HEK293 (cell line): ENCODE data around the gene SGTB.

Experiments
- BCL11B ChIP-seq: fragments of 450-650 bp; formaldehyde crosslinking; IDR thresholded peaks from 2 replicates; pipeline ENCODE4 v1.5.1; 2016; ENCODE audit warnings: low read depth, missing biosample characterization, missing genetic modification characterization
- PRDM1 ChIP-seq: fragments of 450-650 bp; formaldehyde crosslinking; IDR thresholded peaks from 2 replicates; pipeline ENCODE4; 2016; ENCODE audit warnings: missing biosample characterization, missing genetic modification characterization
- ZBTB17 ChIP-seq: fragments of 450-650 bp; formaldehyde crosslinking; IDR thresholded peaks from 2 replicates; pipeline ENCODE4 v1.5.1; 2016; ENCODE audit warnings: missing biosample characterization, missing genetic modification characterization
- ZBTB20 ChIP-seq: fragments of 450-650 bp; formaldehyde crosslinking; IDR thresholded peaks from 2 replicates; pipeline ENCODE4 v1.5.1; 2016; ENCODE audit warnings: missing biosample characterization, missing genetic modification characterization
- ZBTB48 ChIP-seq: fragments of 450-650 bp; formaldehyde crosslinking; IDR thresholded peaks from 2 replicates; pipeline ENCODE4 v1.5.1; 2016; ENCODE audit warnings: missing biosample characterization, missing genetic modification characterization
- ZEB2 ChIP-seq: fragments of 450-650 bp; formaldehyde crosslinking; IDR thresholded peaks from 2 replicates; pipeline ENCODE4 v1.5.1; 2016; ENCODE audit warnings: missing biosample characterization, missing genetic modification characterization
- ZIC2 ChIP-seq: fragments of 450-650 bp; formaldehyde crosslinking; IDR thresholded peaks from 2 replicates; pipeline ENCODE4 v1.5.1; 2016; ENCODE audit warnings: missing biosample characterization, missing genetic modification characterization
- ZNF121 ChIP-seq: fragments of 450-650 bp; formaldehyde crosslinking; IDR thresholded peaks from 2 replicates; pipeline ENCODE4 v1.5.1; 2016; ENCODE audit warnings: missing biosample characterization, missing genetic modification characterization
- ZNF146 ChIP-seq: fragments of 450-650 bp; formaldehyde crosslinking; IDR thresholded peaks from 2 replicates; pipeline ENCODE4 v1.5.1; 2016; ENCODE audit warnings: missing biosample characterization, missing genetic modification characterization
- ZNF16 ChIP-seq: fragments of 450-650 bp; formaldehyde crosslinking; IDR thresholded peaks from 2 replicates; pipeline ENCODE4 v1.5.1; 2016; ENCODE audit warnings: low read depth, missing biosample characterization, missing genetic modification characterization
- ZNF2 ChIP-seq: fragments of 450-650 bp; formaldehyde crosslinking; IDR thresholded peaks from 2 replicates; pipeline ENCODE4 v1.5.1; 2016; ENCODE audit warnings: missing biosample characterization, missing genetic modification characterization
- ZNF341 ChIP-seq: fragments of 450-650 bp; formaldehyde crosslinking; IDR thresholded peaks from 2 replicates; pipeline ENCODE4; 2016; ENCODE audit warnings: low read depth, missing biosample characterization, missing genetic modification characterization
- ZNF501 ChIP-seq: fragments of 450-650 bp; formaldehyde crosslinking; IDR thresholded peaks from 2 replicates; pipeline ENCODE4 v1.5.1; 2016; ENCODE audit warnings: missing biosample characterization, missing genetic modification characterization
- ZNF561 ChIP-seq: fragments of 450-650 bp; IDR thresholded peaks from 2 replicates; pipeline ENCODE4 v1.5.1; 2018; ENCODE audit warnings: missing biosample characterization, missing genetic modification characterization, borderline replicate concordance
- ZNF600 ChIP-seq: fragments of 450-650 bp; formaldehyde crosslinking; IDR thresholded peaks from 2 replicates; pipeline ENCODE4 v1.5.1; 2016; ENCODE audit warnings: missing biosample characterization, missing genetic modification characterization
- ZNF610 ChIP-seq: fragments of 450-650 bp; formaldehyde crosslinking; IDR thresholded peaks from 2 replicates; pipeline ENCODE4 v1.5.1; 2016; ENCODE audit warnings: missing biosample characterization, missing genetic modification characterization, borderline replicate concordance
- ZNF660 ChIP-seq: fragments of 450-650 bp; IDR thresholded peaks from 2 replicates; pipeline ENCODE4 v1.5.1; 2018; ENCODE audit warnings: missing biosample characterization, mild to moderate bottlenecking, missing genetic modification characterization
- TF ChIP-seq, protein P1 (sequence below): fragments of 450-650 bp; formaldehyde crosslinking; IDR thresholded peaks from 2 replicates; pipeline ENCODE4 v1.5.1; 2016; ENCODE audit warnings: missing biosample characterization, missing genetic modification characterization
- TF ChIP-seq, protein P2 (sequence below): fragments of 450-650 bp; formaldehyde crosslinking; IDR thresholded peaks from 2 replicates; pipeline ENCODE4 v1.5.1; 2017; ENCODE audit warnings: missing biosample characterization, mild to moderate bottlenecking, missing genetic modification characterization, moderate library complexity
- TF ChIP-seq, protein P3 (sequence below): fragments of 450-650 bp; formaldehyde crosslinking; IDR thresholded peaks from 2 replicates; pipeline ENCODE4 v1.5.1; 2016; ENCODE audit warnings: missing biosample characterization, missing genetic modification characterization
- TF ChIP-seq, protein P4 (sequence below): fragments of 450-650 bp; formaldehyde crosslinking; conservative IDR thresholded peaks from 2 replicates; pipeline ENCODE4 v1.5.1; 2016; ENCODE audit warnings: low read depth, missing biosample characterization, missing genetic modification characterization

The SGTB gene

DNA sequence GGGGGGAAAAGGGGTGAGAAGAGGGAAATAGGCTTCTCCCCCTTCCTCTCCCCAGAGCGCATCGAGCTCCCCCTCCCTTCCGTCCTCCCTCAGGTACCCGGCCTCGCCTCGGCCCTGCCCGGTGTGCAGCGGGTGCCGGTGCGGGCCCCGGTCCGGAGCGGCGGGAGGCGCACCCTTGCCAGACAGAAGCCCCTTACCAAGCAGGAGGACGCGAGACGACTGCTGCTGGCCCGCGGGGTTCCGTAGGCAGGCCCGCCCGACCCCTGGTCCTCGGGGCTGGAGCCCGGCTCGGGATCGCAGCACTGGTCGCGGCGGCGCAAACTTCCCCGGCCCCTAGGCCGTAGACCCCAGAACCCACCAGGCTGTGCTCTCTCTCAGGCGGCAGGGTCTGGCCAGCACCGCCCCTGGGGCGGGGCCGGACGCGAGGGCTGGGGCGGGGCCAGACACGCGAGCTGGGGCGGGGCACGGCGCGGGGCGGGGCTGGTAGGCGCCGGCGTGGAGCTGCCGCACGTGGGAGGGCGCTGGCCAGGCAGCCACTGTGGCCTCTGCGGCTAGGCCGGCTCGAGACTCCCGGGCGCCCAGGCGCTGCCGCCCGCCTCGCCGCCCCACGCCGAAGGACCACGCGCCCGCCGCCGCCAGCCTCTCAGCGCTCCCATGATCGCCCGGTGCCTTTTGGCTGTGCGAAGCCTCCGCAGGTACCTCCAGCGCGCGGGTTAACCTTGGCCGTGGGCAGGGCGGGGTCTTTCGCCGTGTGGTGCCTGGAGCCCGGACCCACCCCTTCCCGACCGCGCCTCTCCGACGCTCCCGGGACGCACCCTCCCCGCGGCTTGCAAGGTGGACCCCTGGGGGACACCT, at the start of gene SGTB, which contains the start of gene NLN (continued):
- peak; percentile 65; the same call in 1 of the 2 replicates for TF ChIP-seq ZEB2 (tag by site-specific recombination)
- TF ChIP-seq ZBTB17: peak; percentile 96
- TF ChIP-seq ZNF2: peak; percentile 68; the same call in 1 of the 2 replicates
- TF ChIP-seq ZNF561 (tag by site-specific recombination): peak; percentile 75
- TF ChIP-seq ZNF121 (tag by site-specific recombination): 0 out of 2 replicates have a peak, but pooled peaks have one; percentile 48
- TF ChIP-seq ZNF610 (tag by site-specific recombination): peak; percentile 69
- TF ChIP-seq ZNF146 (tag by site-specific recombination): no peak
- TF ChIP-seq, protein P1, sequence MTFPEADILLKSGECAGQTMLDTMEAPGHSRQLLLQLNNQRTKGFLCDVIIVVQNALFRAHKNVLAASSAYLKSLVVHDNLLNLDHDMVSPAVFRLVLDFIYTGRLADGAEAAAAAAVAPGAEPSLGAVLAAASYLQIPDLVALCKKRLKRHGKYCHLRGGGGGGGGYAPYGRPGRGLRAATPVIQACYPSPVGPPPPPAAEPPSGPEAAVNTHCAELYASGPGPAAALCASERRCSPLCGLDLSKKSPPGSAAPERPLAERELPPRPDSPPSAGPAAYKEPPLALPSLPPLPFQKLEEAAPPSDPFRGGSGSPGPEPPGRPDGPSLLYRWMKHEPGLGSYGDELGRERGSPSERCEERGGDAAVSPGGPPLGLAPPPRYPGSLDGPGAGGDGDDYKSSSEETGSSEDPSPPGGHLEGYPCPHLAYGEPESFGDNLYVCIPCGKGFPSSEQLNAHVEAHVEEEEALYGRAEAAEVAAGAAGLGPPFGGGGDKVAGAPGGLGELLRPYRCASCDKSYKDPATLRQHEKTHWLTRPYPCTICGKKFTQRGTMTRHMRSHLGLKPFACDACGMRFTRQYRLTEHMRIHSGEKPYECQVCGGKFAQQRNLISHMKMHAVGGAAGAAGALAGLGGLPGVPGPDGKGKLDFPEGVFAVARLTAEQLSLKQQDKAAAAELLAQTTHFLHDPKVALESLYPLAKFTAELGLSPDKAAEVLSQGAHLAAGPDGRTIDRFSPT (tag by site-specific recombination): 0 out of 2 replicates have a peak, but pooled peaks have one; percentile 15
- TF ChIP-seq BCL11B (tag by site-specific recombination): peak; percentile 20; the same call in 1 of the 2 replicates
- TF ChIP-seq, protein P2, sequence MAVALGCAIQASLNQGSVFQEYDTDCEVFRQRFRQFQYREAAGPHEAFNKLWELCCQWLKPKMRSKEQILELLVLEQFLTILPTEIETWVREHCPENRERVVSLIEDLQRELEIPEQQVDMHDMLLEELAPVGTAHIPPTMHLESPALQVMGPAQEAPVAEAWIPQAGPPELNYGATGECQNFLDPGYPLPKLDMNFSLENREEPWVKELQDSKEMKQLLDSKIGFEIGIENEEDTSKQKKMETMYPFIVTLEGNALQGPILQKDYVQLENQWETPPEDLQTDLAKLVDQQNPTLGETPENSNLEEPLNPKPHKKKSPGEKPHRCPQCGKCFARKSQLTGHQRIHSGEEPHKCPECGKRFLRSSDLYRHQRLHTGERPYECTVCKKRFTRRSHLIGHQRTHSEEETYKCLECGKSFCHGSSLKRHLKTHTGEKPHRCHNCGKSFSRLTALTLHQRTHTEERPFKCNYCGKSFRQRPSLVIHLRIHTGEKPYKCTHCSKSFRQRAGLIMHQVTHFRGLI (tag by site-specific recombination): 0 out of 2 replicates have a peak, but pooled peaks have one; percentile 24
- peak; percentile 89 for TF ChIP-seq ZNF341 (tag by site-specific recombination)
- TF ChIP-seq PRDM1 (tag by site-specific recombination): peak; percentile 24; the same call in 1 of the 2 replicates
- TF ChIP-seq ZBTB48: peak; percentile 99
- peak; percentile 61; the same call in 1 of the 2 replicates for TF ChIP-seq ZBTB20 (tag by site-specific recombination)
- no peak for TF ChIP-seq ZNF660 (tag by site-specific recombination)
- peak; percentile 86; the same call in 1 of the 2 replicates for TF ChIP-seq ZNF501
- no peak for TF ChIP-seq ZNF16 (tag by site-specific recombination)
- TF ChIP-seq, protein P3, sequence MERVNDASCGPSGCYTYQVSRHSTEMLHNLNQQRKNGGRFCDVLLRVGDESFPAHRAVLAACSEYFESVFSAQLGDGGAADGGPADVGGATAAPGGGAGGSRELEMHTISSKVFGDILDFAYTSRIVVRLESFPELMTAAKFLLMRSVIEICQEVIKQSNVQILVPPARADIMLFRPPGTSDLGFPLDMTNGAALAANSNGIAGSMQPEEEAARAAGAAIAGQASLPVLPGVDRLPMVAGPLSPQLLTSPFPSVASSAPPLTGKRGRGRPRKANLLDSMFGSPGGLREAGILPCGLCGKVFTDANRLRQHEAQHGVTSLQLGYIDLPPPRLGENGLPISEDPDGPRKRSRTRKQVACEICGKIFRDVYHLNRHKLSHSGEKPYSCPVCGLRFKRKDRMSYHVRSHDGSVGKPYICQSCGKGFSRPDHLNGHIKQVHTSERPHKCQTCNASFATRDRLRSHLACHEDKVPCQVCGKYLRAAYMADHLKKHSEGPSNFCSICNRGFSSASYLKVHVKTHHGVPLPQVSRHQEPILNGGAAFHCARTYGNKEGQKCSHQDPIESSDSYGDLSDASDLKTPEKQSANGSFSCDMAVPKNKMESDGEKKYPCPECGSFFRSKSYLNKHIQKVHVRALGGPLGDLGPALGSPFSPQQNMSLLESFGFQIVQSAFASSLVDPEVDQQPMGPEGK: peak; percentile 63; the same call in 1 of the 2 replicates
- TF ChIP-seq ZNF600 (tag by site-specific recombination): peak; percentile 96
- TF ChIP-seq, protein P4, sequence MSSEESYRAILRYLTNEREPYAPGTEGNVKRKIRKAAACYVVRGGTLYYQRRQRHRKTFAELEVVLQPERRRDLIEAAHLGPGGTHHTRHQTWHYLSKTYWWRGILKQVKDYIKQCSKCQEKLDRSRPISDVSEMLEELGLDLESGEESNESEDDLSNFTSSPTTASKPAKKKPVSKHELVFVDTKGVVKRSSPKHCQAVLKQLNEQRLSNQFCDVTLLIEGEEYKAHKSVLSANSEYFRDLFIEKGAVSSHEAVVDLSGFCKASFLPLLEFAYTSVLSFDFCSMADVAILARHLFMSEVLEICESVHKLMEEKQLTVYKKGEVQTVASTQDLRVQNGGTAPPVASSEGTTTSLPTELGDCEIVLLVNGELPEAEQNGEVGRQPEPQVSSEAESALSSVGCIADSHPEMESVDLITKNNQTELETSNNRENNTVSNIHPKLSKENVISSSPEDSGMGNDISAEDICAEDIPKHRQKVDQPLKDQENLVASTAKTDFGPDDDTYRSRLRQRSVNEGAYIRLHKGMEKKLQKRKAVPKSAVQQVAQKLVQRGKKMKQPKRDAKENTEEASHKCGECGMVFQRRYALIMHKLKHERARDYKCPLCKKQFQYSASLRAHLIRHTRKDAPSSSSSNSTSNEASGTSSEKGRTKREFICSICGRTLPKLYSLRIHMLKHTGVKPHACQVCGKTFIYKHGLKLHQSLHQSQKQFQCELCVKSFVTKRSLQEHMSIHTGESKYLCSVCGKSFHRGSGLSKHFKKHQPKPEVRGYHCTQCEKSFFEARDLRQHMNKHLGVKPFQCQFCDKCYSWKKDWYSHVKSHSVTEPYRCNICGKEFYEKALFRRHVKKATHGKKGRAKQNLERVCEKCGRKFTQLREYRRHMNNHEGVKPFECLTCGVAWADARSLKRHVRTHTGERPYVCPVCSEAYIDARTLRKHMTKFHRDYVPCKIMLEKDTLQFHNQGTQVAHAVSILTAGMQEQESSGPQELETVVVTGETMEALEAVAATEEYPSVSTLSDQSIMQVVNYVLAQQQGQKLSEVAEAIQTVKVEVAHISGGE (tag by site-specific recombination): peak; percentile 33; the same call in 1 of the 2 replicates
- peak; percentile 78 for TF ChIP-seq ZIC2 (tag by site-specific recombination)
